NB4 (cell line): ENCODE results near the gene HDDC2.

Source experiments
- MYC ChIP-seq: IDR thresholded peaks from 2 replicates; pipeline ENCODE4 v1.6.1; 2011; ENCODE audit warnings: low read depth, low read length
- TF ChIP-seq, protein P1 (sequence below): IDR thresholded peaks from one replicate; pipeline ENCODE4 v1.5.1; 2012; ENCODE audit warnings: low read depth, low read length

- no peak for TF ChIP-seq MYC
- TF ChIP-seq, protein P1, sequence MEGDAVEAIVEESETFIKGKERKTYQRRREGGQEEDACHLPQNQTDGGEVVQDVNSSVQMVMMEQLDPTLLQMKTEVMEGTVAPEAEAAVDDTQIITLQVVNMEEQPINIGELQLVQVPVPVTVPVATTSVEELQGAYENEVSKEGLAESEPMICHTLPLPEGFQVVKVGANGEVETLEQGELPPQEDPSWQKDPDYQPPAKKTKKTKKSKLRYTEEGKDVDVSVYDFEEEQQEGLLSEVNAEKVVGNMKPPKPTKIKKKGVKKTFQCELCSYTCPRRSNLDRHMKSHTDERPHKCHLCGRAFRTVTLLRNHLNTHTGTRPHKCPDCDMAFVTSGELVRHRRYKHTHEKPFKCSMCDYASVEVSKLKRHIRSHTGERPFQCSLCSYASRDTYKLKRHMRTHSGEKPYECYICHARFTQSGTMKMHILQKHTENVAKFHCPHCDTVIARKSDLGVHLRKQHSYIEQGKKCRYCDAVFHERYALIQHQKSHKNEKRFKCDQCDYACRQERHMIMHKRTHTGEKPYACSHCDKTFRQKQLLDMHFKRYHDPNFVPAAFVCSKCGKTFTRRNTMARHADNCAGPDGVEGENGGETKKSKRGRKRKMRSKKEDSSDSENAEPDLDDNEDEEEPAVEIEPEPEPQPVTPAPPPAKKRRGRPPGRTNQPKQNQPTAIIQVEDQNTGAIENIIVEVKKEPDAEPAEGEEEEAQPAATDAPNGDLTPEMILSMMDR = no peak
These were observed 64.0 kb downstream of the HDDC2 start for GRCh38 chr6:125237764-125238163.
